Activated CD4-positive, alpha-beta T cell treated with anti-CD3 and anti-CD28 coated beads for 1 hour (primary cell): ENCODE data around the gene ADA.
"Not testable (repeated sequence)": the region's sequence is repeated elsewhere in the genome, so short reads cannot be mapped to it uniquely, and the experiment has no call there.

Experiments used
- DNase-seq: peaks from one replicate; pipeline ENCODE4 v3.0.0-alpha.2; 2020

ADA gene

GRCh38 chr20:44651684-44652423, at the start of gene ADA:
TSS of gene ADA (minus strand) at chr20:44651699. CDS start at chr20:44651607, 92 bp downstream.
- no peak for DNase-seq

GRCh38 chr20:44700306-44700705, 48.8 kb upstream of the ADA start:
- no peak for DNase-seq

GRCh38 chr20:44698351-44698750, 46.9 kb upstream of the ADA start:
- DNase-seq, result no peak

GRCh38 chr20:44697041-44697440, 45.5 kb upstream of the ADA start:
- not testable (repeated sequence) for DNase-seq

- DNase-seq, result no peak
Observed at GRCh38 chr20:44696315-44696714, 44.8 kb upstream of the ADA start.

- DNase-seq, result no peak
Observed at GRCh38 chr20:44695674-44696300, 44.3 kb upstream of the ADA start.

- no peak for DNase-seq
Observed at GRCh38 chr20:44695295-44695673, 43.8 kb upstream of the ADA start.

GRCh38 chr20:44694159-44694558, 42.7 kb upstream of the ADA start:
- no peak for DNase-seq

- DNase-seq, result no peak
Observed at GRCh38 chr20:44693627-44694026, 42.1 kb upstream of the ADA start.

GRCh38 chr20:44692932-44693480, 41.5 kb upstream of the ADA start:
- DNase-seq, result no peak

- no peak for DNase-seq
Observed at GRCh38 chr20:44691424-44692423, 40.2 kb upstream of the ADA start.

GRCh38 chr20:44690781-44691423, 39.4 kb upstream of the ADA start:
- no peak for DNase-seq

- DNase-seq, result no peak
Observed at GRCh38 chr20:44689809-44690208, 38.3 kb upstream of the ADA start.

- no peak for DNase-seq
Observed at GRCh38 chr20:44688053-44688625, 36.6 kb upstream of the ADA start.

- DNase-seq, result no peak
Observed at GRCh38 chr20:44686934-44687333, 35.4 kb upstream of the ADA start.

- no peak for DNase-seq
Observed at GRCh38 chr20:44684047-44684967, 32.8 kb upstream of the ADA start.

GRCh38 chr20:44683263-44684046, 32.0 kb upstream of the ADA start:
- DNase-seq, result peak; percentile 49

- no peak for DNase-seq
Observed at GRCh38 chr20:44681796-44682566, 30.5 kb upstream of the ADA start.

- no peak for DNase-seq
Observed at GRCh38 chr20:44678990-44679611, 27.6 kb upstream of the ADA start.
